DND-41 (cell line): ENCODE data around the gene FXYD7.
"Not testable (repeated sequence)": the region's sequence is repeated elsewhere in the genome, so short reads cannot be mapped to it uniquely, and the experiment has no call there.

Experiments
- CTCF ChIP-seq: IDR thresholded peaks from 2 replicates; pipeline ENCODE4 v1.5.1; 2012; ENCODE audit warnings: borderline replicate concordance, low read length, moderate library complexity, mild to moderate bottlenecking; ENCODE audit not compliant: poor library complexity, severe bottlenecking; ENCODE audit errors: extremely low read depth
- EZH2 ChIP-seq: IDR thresholded peaks from 3 replicates; pipeline ENCODE4 v1.6.1; 2012; ENCODE audit warnings: borderline replicate concordance, low read depth, mild to moderate bottlenecking, moderate library complexity, low read length, inconsistent platforms; ENCODE audit not compliant: severe bottlenecking

DNA sequence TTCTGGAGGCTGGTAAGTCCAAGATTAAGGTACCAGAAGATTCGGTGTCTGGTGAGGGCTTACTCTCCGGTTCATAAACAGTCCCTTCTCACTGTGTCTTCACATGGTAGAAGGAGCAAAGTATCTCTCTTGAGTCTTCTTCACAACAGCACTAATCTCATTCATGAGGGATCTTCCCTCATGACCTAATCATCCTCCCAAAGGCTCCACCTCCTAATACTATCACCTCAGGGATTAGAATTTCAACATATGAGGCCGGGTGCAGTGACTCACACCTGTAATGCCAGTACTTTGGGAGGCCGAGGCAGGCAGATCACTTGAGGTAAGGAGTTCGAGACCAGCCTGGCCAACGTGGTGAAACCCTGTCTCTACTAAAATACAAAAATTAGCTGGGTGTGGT, 53.8 kb downstream of the FXYD7 start:
- TF ChIP-seq CTCF, EZH2: not testable (repeated sequence)
